Endodermal cell (in vitro differentiated cells): ENCODE results near the gene CRISP1. TPM values are rescaled to one million over a fixed set of nuclear protein-coding genes. Genes with fewer than 3 reads are reported as not detected.

ENCODE experiments used
- DNase-seq: peaks from one replicate; pipeline ENCODE4 v3.0.0-alpha.2; 2017
- H3K27ac ChIP-seq: 2 replicates; pipeline ENCODE4 v1.5.1; 2013; ENCODE audit warnings: mild to moderate bottlenecking, low read depth, low read length, moderate library complexity
- H3K27me3 ChIP-seq: 2 replicates; pipeline ENCODE4 v1.6.1; 2013; ENCODE audit warnings: mild to moderate bottlenecking, low read length, moderate library complexity; ENCODE audit not compliant: insufficient read depth, control insufficient read depth, poor library complexity, severe bottlenecking
- H3K36me3 ChIP-seq: 2 replicates; pipeline ENCODE4 v1.7.0; 2013; ENCODE audit warnings: mild to moderate bottlenecking, low read length, moderate library complexity; ENCODE audit not compliant: control insufficient read depth, insufficient read depth
- H3K4me1 ChIP-seq: one replicate; pipeline ENCODE4 v1.7.0; 2013; ENCODE audit warnings: low read length; ENCODE audit not compliant: control insufficient read depth, insufficient read depth
- H3K4me3 ChIP-seq: 2 replicates; pipeline ENCODE4 v1.5.1; 2013; ENCODE audit warnings: mild to moderate bottlenecking, low read length, moderate library complexity
- H3K9ac ChIP-seq: 2 replicates; pipeline ENCODE4 v1.6.1; 2013; ENCODE audit warnings: mild to moderate bottlenecking, low read length, moderate library complexity; ENCODE audit not compliant: poor library complexity, severe bottlenecking; ENCODE audit errors: extremely low read depth
- H3K9me3 ChIP-seq: 2 replicates; pipeline ENCODE4 v1.6.1; 2013; ENCODE audit warnings: mild to moderate bottlenecking, low read length, moderate library complexity; ENCODE audit not compliant: control insufficient read depth
- H3K27ac Mint-ChIP-seq: 2 replicates; pipeline ENCODE4 v1.8.0; 2020; ENCODE audit warnings: mixed read lengths
- H3K27me3 Mint-ChIP-seq: 2 replicates; pipeline ENCODE4 v1.8.0; 2021; ENCODE audit warnings: mild to moderate bottlenecking, mixed read lengths; ENCODE audit not compliant: insufficient read depth
- H3K36me3 Mint-ChIP-seq: 2 replicates; pipeline ENCODE4 v1.8.0; 2020; ENCODE audit warnings: low read depth, mixed read lengths
- H3K4me1 Mint-ChIP-seq: 2 replicates; pipeline ENCODE4 v1.8.0; 2020; ENCODE audit warnings: mixed read lengths
- H3K4me3 Mint-ChIP-seq: 2 replicates; pipeline ENCODE4 v1.8.0; 2020; ENCODE audit warnings: mild to moderate bottlenecking, moderate library complexity, mixed read lengths
- H3K9me3 Mint-ChIP-seq: 2 replicates; pipeline ENCODE4 v1.8.0; 2020; ENCODE audit warnings: mild to moderate bottlenecking, mixed read lengths
- WGBS, 2 experiments: methylation state at CpG; one replicate each; pipeline versions ENCODE4 v1.1.5 to v1.1.7; 2013; ENCODE audit warnings: missing lambda C conversion rate in 2 of 2, mixed read lengths in 1 of 2; ENCODE audit not compliant: insufficient coverage in 1 of 2, insufficient read length in 1 of 2; 5-methylcytosine and 5-hydroxymethylcytosine counted together
- total RNA-seq, 2 donors: library from RNA; stranded (reverse); fragmentation: NEBNext Ultra II Directional in 1 of 2; extraction: Animal tissue kit (Norgen Biotek cat#: 25700) in 1 of 2; gene quantifications; 2 replicates in 1 of 2; 3 replicates in 1 of 2; pipeline ENCODE4 v1.2.1, GENCODE V29; 2021
- TF ChIP-seq, protein P1 (sequence below): fragments of 200-600 bp; sonication (generic); conservative IDR thresholded peaks from 2 replicates; pipeline ENCODE4 v1.5.0; 2021; ENCODE audit warnings: antibody characterized with exemption, mild to moderate bottlenecking

The CRISP1 gene
- total RNA-seq, 2 donors from 2014 or later, result not detected

DNA sequence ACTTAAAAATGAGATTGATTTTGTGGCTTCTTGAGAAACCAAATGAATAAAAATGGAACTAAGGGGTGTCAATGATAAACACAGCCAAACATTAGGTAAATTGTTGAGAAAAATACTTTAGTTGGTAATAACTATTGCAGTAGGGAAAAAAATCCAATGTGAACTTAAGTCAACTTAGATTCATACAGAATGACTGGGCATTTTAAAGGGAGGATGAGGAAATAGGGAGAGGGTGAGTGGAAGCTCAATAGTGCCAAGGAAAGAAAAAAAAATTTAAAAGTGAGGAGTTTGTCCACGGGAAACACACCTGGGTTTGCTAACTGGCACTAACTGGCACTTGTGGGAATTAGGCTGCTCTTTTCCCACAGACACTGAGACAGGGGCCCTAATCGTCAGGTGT lies 53.1 kb downstream of the CRISP1 start:
- Mint-ChIP-seq H3K4me3 (no peak overlapping the region), H3K27ac (no peak overlapping the region), H3K4me1 (no peaks in the 10 kb centered on the region), H3K27me3 (no peaks in the 10 kb centered on the region), H3K9me3 (no peaks in the 10 kb centered on the region), H3K36me3 (no peaks in the 10 kb centered on the region)
- Histone ChIP-seq H3K4me1 (no peaks in the 10 kb centered on the region), H3K9ac (no peak overlapping the region), H3K4me3 (no peak overlapping the region), H3K36me3 (no peaks in the 10 kb centered on the region), H3K27me3 (no peaks in the 10 kb centered on the region), H3K9me3 (no peaks in the 10 kb centered on the region), H3K27ac (no peak overlapping the region)
- TF ChIP-seq, protein P1, sequence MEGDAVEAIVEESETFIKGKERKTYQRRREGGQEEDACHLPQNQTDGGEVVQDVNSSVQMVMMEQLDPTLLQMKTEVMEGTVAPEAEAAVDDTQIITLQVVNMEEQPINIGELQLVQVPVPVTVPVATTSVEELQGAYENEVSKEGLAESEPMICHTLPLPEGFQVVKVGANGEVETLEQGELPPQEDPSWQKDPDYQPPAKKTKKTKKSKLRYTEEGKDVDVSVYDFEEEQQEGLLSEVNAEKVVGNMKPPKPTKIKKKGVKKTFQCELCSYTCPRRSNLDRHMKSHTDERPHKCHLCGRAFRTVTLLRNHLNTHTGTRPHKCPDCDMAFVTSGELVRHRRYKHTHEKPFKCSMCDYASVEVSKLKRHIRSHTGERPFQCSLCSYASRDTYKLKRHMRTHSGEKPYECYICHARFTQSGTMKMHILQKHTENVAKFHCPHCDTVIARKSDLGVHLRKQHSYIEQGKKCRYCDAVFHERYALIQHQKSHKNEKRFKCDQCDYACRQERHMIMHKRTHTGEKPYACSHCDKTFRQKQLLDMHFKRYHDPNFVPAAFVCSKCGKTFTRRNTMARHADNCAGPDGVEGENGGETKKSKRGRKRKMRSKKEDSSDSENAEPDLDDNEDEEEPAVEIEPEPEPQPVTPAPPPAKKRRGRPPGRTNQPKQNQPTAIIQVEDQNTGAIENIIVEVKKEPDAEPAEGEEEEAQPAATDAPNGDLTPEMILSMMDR, result no peak
- 82 to 83% methylated on average over 2 of the region's 2 CpGs for WGBS, 2 experiments
- no peak for DNase-seq

DNA sequence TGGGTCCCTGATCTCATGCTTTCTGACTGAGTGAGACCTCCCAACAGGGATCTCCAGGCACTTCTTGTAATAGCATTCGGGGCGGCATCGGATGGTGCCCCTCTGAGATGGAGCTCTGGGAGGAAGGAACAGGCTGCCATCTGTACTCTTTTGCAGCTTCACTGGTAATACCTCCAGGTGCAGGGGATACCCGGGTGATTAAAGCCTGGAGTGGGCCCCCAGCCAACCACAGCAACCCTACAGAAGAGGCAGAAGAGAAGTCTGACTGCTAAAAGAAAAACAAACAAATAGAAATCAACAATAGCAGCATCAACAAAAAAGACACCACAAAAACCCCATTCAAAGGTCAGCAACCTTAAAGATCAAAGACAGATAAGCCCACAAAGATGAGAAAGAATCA lies 60.2 kb downstream of the CRISP1 start:
- WGBS, 2 experiments, result 93% methylated on average over 4 of the region's 4 CpGs; no CpG with 5 or more reads in 1 of the 2 experiments
- no peaks in the 10 kb centered on the region for H3K27me3 ChIP-seq
- no peak overlapping the region for H3K27ac ChIP-seq
- H3K9me3 ChIP-seq, result no peaks in the 10 kb centered on the region
- H3K27me3 Mint-ChIP-seq, result no peaks in the 10 kb centered on the region
- no peak overlapping the region for H3K4me3 ChIP-seq
- H3K4me3 Mint-ChIP-seq, result no peak overlapping the region
- no peaks in the 10 kb centered on the region for H3K36me3 ChIP-seq
- no peaks in the 10 kb centered on the region for H3K36me3 Mint-ChIP-seq
- no peak overlapping the region for H3K9ac ChIP-seq
- TF ChIP-seq, protein P1, result no peak
- H3K4me1 Mint-ChIP-seq, result peaks cover 3% of the 10 kb centered on the region
- H3K9me3 Mint-ChIP-seq, result no peaks in the 10 kb centered on the region
- H3K27ac Mint-ChIP-seq, result no peak overlapping the region
- no peak for DNase-seq
- H3K4me1 ChIP-seq, result no peaks in the 10 kb centered on the region

DNA sequence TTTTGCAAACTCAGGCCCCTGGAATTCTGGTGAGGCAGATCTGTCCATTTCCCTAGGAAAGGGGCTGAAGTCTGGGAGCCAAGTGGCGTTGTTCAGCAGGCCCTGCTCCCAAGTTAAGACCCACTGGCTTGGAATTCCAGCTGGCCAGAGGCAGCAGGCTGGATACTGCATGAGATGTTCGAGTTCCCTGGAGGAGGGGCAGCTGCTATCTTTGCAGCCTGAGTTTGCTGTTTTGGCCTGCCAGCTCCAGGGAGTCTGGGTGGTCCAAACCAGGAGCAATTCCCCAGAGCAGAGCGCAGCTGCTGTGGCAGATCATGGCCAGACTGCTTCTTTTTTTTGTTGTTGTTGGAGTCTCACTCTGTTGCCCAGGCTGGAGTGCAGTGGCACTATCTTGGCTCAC lies 61.1 kb downstream of the CRISP1 start:
- Histone ChIP-seq H3K4me3 (no peak overlapping the region), H3K4me1 (no peaks in the 10 kb centered on the region), H3K9ac (no peak overlapping the region), H3K36me3 (no peaks in the 10 kb centered on the region), H3K9me3 (no peaks in the 10 kb centered on the region), H3K27ac (no peak overlapping the region), H3K27me3 (no peaks in the 10 kb centered on the region)
- Mint-ChIP-seq H3K4me3 (no peak overlapping the region), H3K27ac (no peak overlapping the region), H3K27me3 (no peaks in the 10 kb centered on the region), H3K36me3 (no peaks in the 10 kb centered on the region), H3K9me3 (no peaks in the 10 kb centered on the region), H3K4me1 (peaks cover 3% of the 10 kb centered on the region)
- 89 to 92% methylated on average over 3 of the region's 3 CpGs for WGBS, 2 experiments
- DNase-seq, result no peak
- TF ChIP-seq, protein P1, result no peak
